ENCODE measurements around the gene ZMYND12.

The ZMYND12 gene

DNA sequence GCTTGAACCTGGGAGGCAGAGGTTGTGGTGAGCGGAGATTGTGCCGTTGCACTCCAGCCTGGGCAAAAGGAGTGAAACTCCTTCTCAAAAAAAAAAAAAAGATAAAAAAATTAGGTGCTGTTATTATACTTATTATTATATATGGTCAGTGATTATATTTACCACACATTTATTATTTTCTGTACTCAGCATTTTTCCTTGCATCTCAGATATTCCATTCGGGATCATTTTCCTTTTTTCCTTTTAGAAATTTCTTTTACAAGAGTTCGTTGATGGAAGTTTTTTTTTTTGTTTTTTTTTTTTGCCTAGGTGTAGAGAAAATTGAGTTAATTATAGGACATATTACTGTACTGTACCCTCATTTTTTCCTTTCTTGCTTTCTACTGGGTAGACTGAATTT is 20.8 kb upstream of the ZMYND12 start:
- H3K36me3 ChIP-seq (ENCODE audit: control insufficient read depth in 2 of 2, insufficient read depth in 2 of 2, low read length in 2 of 2), result no peaks in the 10 kb centered on the region
- no peaks in the 10 kb centered on the region for H3K9me3 ChIP-seq (ENCODE audit: control insufficient read depth in 2 of 2, low read length in 2 of 2)
- no peaks in the 10 kb centered on the region for H3K27me3 ChIP-seq (ENCODE audit: control insufficient read depth in 2 of 2, insufficient read depth in 2 of 2, low read length in 2 of 2)
- no peak overlapping the region for H3K4me3 ChIP-seq (ENCODE audit: low read length in 2 of 2)
- H3K27ac ChIP-seq (ENCODE audit: low read depth in 2 of 2, low read length in 2 of 2), result no peak overlapping the region
- H3K9ac ChIP-seq (ENCODE audit: low read depth in 1 of 2, low read length in 2 of 2), result no peak overlapping the region
- H3K4me1 ChIP-seq (ENCODE audit: control insufficient read depth in 2 of 2, insufficient read depth in 2 of 2, low read length in 2 of 2), result no peaks in the 10 kb centered on the region

DNA sequence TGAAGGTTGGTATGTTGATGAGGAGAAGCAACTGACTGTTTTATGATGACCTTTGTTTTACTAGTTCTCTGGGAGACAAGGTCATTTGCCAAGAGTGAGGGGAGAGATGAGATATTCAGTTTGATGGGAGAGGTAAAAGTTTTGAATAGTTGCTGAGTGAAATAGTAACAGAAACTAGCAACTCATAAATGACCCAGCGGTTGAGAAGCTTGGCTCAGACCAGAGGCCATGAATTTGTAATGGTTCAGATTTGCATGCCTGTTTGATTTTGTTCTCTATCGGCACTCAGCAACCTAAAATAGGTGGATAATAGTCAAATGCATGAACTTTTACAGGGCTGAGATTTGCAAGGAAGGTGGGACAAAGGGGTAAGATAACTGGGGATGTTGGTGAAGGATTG is 13.9 kb upstream of the ZMYND12 start:
- no peak overlapping the region for H3K4me3 ChIP-seq (ENCODE audit: low read length in 2 of 2)
- no peaks in the 10 kb centered on the region for H3K36me3 ChIP-seq (ENCODE audit: control insufficient read depth in 2 of 2, insufficient read depth in 2 of 2, low read length in 2 of 2)
- H3K27ac ChIP-seq (ENCODE audit: low read depth in 2 of 2, low read length in 2 of 2), result no peak overlapping the region
- no peak overlapping the region for H3K9ac ChIP-seq (ENCODE audit: low read depth in 1 of 2, low read length in 2 of 2)
- H3K4me1 ChIP-seq (ENCODE audit: control insufficient read depth in 2 of 2, insufficient read depth in 2 of 2, low read length in 2 of 2), result no peaks in the 10 kb centered on the region
- H3K9me3 ChIP-seq (ENCODE audit: control insufficient read depth in 2 of 2, low read length in 2 of 2), result no peaks in the 10 kb centered on the region
- H3K27me3 ChIP-seq (ENCODE audit: control insufficient read depth in 2 of 2, insufficient read depth in 2 of 2, low read length in 2 of 2), result no peaks in the 10 kb centered on the region

GRCh38 chr1:42466030-42466429 is 10.2 kb upstream of the ZMYND12 start:
- H3K4me3 ChIP-seq (ENCODE audit: low read length in 2 of 2), result no peak overlapping the region
- H3K27ac ChIP-seq (ENCODE audit: low read depth in 2 of 2, low read length in 2 of 2), result no peak overlapping the region
- peaks cover 4 to 8% of the 10 kb centered on the region in 2 donors for H3K4me1 ChIP-seq (ENCODE audit: control insufficient read depth in 2 of 2, insufficient read depth in 2 of 2, low read length in 2 of 2)

GRCh38 chr1:42463921-42464320 is 8.1 kb upstream of the ZMYND12 start:
- Histone ChIP-seq H3K27ac (ENCODE audit: low read depth in 2 of 2, low read length in 2 of 2) (no peak overlapping the region), H3K4me1 (ENCODE audit: control insufficient read depth in 2 of 2, insufficient read depth in 2 of 2, low read length in 2 of 2) (peaks cover 4 to 8% of the 10 kb centered on the region in 2 donors), H3K9ac (ENCODE audit: low read depth in 1 of 2, low read length in 2 of 2) (peak overlapping the region in 1 of 2 donors; percentile 52), H3K9me3 (ENCODE audit: control insufficient read depth in 2 of 2, low read length in 2 of 2) (no peaks in the 10 kb centered on the region), H3K36me3 (ENCODE audit: control insufficient read depth in 2 of 2, insufficient read depth in 2 of 2, low read length in 2 of 2) (peaks cover 13 to 22% of the 10 kb centered on the region in 2 donors), H3K27me3 (ENCODE audit: control insufficient read depth in 2 of 2, insufficient read depth in 2 of 2, low read length in 2 of 2) (no peaks in the 10 kb centered on the region), H3K4me3 (ENCODE audit: low read length in 2 of 2) (peak overlapping the region; percentile 79 to 81)

More at GRCh38 chr1:42466030-42466429, 10.2 kb upstream of the ZMYND12 start:
- no peaks in the 10 kb centered on the region for H3K9me3 ChIP-seq (ENCODE audit: control insufficient read depth in 2 of 2, low read length in 2 of 2)
- H3K9ac ChIP-seq (ENCODE audit: low read depth in 1 of 2, low read length in 2 of 2), result no peak overlapping the region
- peaks cover 0 to 4% of the 10 kb centered on the region in 2 donors for H3K36me3 ChIP-seq (ENCODE audit: control insufficient read depth in 2 of 2, insufficient read depth in 2 of 2, low read length in 2 of 2)
- no peaks in the 10 kb centered on the region for H3K27me3 ChIP-seq (ENCODE audit: control insufficient read depth in 2 of 2, insufficient read depth in 2 of 2, low read length in 2 of 2)

GRCh38 chr1:42462828-42463763 is 7.3 kb upstream of the ZMYND12 start, which contains the start of gene CCDC30:
Gene CCDC30, plus strand, starts transcription at chr1:42463286. Its CDS starts 17,266 bp downstream, at chr1:42480552.
- Histone ChIP-seq H3K36me3 (ENCODE audit: control insufficient read depth in 2 of 2, insufficient read depth in 2 of 2, low read length in 2 of 2) (peaks cover 13 to 30% of the 10 kb centered on the region in 2 donors), H3K4me1 (ENCODE audit: control insufficient read depth in 2 of 2, insufficient read depth in 2 of 2, low read length in 2 of 2) (peaks cover 4 to 8% of the 10 kb centered on the region in 2 donors), H3K9ac (ENCODE audit: low read depth in 1 of 2, low read length in 2 of 2) (peak within 1 kb of the TSS in 1 of 2 donors; percentile 52), H3K27ac (ENCODE audit: low read depth in 2 of 2, low read length in 2 of 2) (no peak within 1 kb of the TSS), H3K27me3 (ENCODE audit: control insufficient read depth in 2 of 2, insufficient read depth in 2 of 2, low read length in 2 of 2) (no peaks in the 10 kb centered on the region), H3K9me3 (ENCODE audit: control insufficient read depth in 2 of 2, low read length in 2 of 2) (no peaks in the 10 kb centered on the region), H3K4me3 (ENCODE audit: low read length in 2 of 2) (peak within 1 kb of the TSS; percentile 79 to 81)

- no peak overlapping the region for H3K9ac ChIP-seq (ENCODE audit: low read depth in 1 of 2, low read length in 2 of 2)
- H3K9me3 ChIP-seq (ENCODE audit: control insufficient read depth in 2 of 2, low read length in 2 of 2), result no peaks in the 10 kb centered on the region
- peaks cover 12 to 14% of the 10 kb centered on the region in 2 donors for H3K4me1 ChIP-seq (ENCODE audit: control insufficient read depth in 2 of 2, insufficient read depth in 2 of 2, low read length in 2 of 2)
- no peak overlapping the region for H3K4me3 ChIP-seq (ENCODE audit: low read length in 2 of 2)
- H3K27ac ChIP-seq (ENCODE audit: low read depth in 2 of 2, low read length in 2 of 2), result no peak overlapping the region
- H3K36me3 ChIP-seq (ENCODE audit: control insufficient read depth in 2 of 2, insufficient read depth in 2 of 2, low read length in 2 of 2), result peaks cover 13 to 30% of the 10 kb centered on the region in 2 donors
- no peaks in the 10 kb centered on the region for H3K27me3 ChIP-seq (ENCODE audit: control insufficient read depth in 2 of 2, insufficient read depth in 2 of 2, low read length in 2 of 2)
Observed at GRCh38 chr1:42461196-42461595, 5.4 kb upstream of the ZMYND12 start.

GRCh38 chr1:42456754-42457089 is 900 bp upstream of the ZMYND12 start:
- Histone ChIP-seq H3K4me1 (ENCODE audit: control insufficient read depth in 2 of 2, insufficient read depth in 2 of 2, low read length in 2 of 2) (peaks cover 6 to 11% of the 10 kb centered on the region in 2 donors), H3K9me3 (ENCODE audit: control insufficient read depth in 2 of 2, low read length in 2 of 2) (no peaks in the 10 kb centered on the region), H3K4me3 (ENCODE audit: low read length in 2 of 2) (peak overlapping the region; percentile 95 to 97), H3K36me3 (ENCODE audit: control insufficient read depth in 2 of 2, insufficient read depth in 2 of 2, low read length in 2 of 2) (peaks cover 13 to 30% of the 10 kb centered on the region in 2 donors), H3K27me3 (ENCODE audit: control insufficient read depth in 2 of 2, insufficient read depth in 2 of 2, low read length in 2 of 2) (no peaks in the 10 kb centered on the region), H3K27ac (ENCODE audit: low read depth in 2 of 2, low read length in 2 of 2) (peak overlapping the region; percentile 94 to 97), H3K9ac (ENCODE audit: low read depth in 1 of 2, low read length in 2 of 2) (peak overlapping the region; percentile 95 to 98)

DNA sequence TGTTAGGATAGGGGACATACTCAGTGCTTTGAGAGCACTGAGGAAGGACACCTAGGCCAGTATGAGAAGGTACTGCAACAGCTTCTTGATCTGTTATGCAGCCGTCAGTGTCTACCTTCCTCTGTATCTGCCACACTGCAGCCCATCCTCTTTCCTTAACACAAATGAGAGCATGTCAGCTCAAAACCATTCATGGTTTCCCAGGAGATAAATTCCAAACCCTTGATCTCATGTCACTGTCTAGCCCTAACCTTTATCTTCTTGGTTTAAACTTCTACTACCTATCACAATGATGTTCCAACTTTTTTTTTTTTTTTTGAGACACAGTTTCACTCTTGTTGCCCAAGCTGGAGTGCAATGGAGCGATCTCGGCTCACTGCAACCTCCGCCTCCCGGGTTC is 1.4 kb downstream of the ZMYND12 start:
- H3K4me3 ChIP-seq (ENCODE audit: low read length in 2 of 2), result no peak overlapping the region
- H3K9me3 ChIP-seq (ENCODE audit: control insufficient read depth in 2 of 2, low read length in 2 of 2), result no peaks in the 10 kb centered on the region
- H3K27me3 ChIP-seq (ENCODE audit: control insufficient read depth in 2 of 2, insufficient read depth in 2 of 2, low read length in 2 of 2), result no peaks in the 10 kb centered on the region
- H3K4me1 ChIP-seq (ENCODE audit: control insufficient read depth in 2 of 2, insufficient read depth in 2 of 2, low read length in 2 of 2), result peaks cover 6 to 11% of the 10 kb centered on the region in 2 donors
- no peak overlapping the region for H3K9ac ChIP-seq (ENCODE audit: low read depth in 1 of 2, low read length in 2 of 2)
- H3K36me3 ChIP-seq (ENCODE audit: control insufficient read depth in 2 of 2, insufficient read depth in 2 of 2, low read length in 2 of 2), result peaks cover 3 to 11% of the 10 kb centered on the region in 2 donors
- no peak overlapping the region for H3K27ac ChIP-seq (ENCODE audit: low read depth in 2 of 2, low read length in 2 of 2)

GRCh38 chr1:42453386-42453785 is 2.4 kb downstream of the ZMYND12 start:
- H3K9ac ChIP-seq (ENCODE audit: low read depth in 1 of 2, low read length in 2 of 2), result no peak overlapping the region
- no peaks in the 10 kb centered on the region for H3K27me3 ChIP-seq (ENCODE audit: control insufficient read depth in 2 of 2, insufficient read depth in 2 of 2, low read length in 2 of 2)
- H3K4me1 ChIP-seq (ENCODE audit: control insufficient read depth in 2 of 2, insufficient read depth in 2 of 2, low read length in 2 of 2), result peaks cover 6 to 11% of the 10 kb centered on the region in 2 donors
- H3K27ac ChIP-seq (ENCODE audit: low read depth in 2 of 2, low read length in 2 of 2), result no peak overlapping the region
- no peaks in the 10 kb centered on the region for H3K9me3 ChIP-seq (ENCODE audit: control insufficient read depth in 2 of 2, low read length in 2 of 2)
- H3K36me3 ChIP-seq (ENCODE audit: control insufficient read depth in 2 of 2, insufficient read depth in 2 of 2, low read length in 2 of 2), result peaks cover 0 to 3% of the 10 kb centered on the region in 2 donors
- H3K4me3 ChIP-seq (ENCODE audit: low read length in 2 of 2), result no peak overlapping the region

- H3K4me1 ChIP-seq (ENCODE audit: control insufficient read depth in 2 of 2, insufficient read depth in 2 of 2, low read length in 2 of 2), result no peaks in the 10 kb centered on the region
- no peaks in the 10 kb centered on the region for H3K36me3 ChIP-seq (ENCODE audit: control insufficient read depth in 2 of 2, insufficient read depth in 2 of 2, low read length in 2 of 2)
- no peak overlapping the region for H3K4me3 ChIP-seq (ENCODE audit: low read length in 2 of 2)
- H3K27me3 ChIP-seq (ENCODE audit: control insufficient read depth in 2 of 2, insufficient read depth in 2 of 2, low read length in 2 of 2), result no peaks in the 10 kb centered on the region
- H3K9me3 ChIP-seq (ENCODE audit: control insufficient read depth in 2 of 2, low read length in 2 of 2), result no peaks in the 10 kb centered on the region
- no peak overlapping the region for H3K9ac ChIP-seq (ENCODE audit: low read depth in 1 of 2, low read length in 2 of 2)
- no peak overlapping the region for H3K27ac ChIP-seq (ENCODE audit: low read depth in 2 of 2, low read length in 2 of 2)
Observed at GRCh38 chr1:42450061-42450460, 5.8 kb downstream of the ZMYND12 start.
